C4-2B (cell line): ENCODE measurements around the gene KIZ.

Experiments
- H3K27ac ChIP-seq: fragments of 450-650 bp; 2 replicates; pipeline ENCODE4 v1.5.1; 2017
- ZFX ChIP-seq: fragments of 450-650 bp; IDR thresholded peaks from 2 replicates; pipeline ENCODE4 v1.6.1; 2017
- TF ChIP-seq, protein P1 (sequence below): fragments of 450-650 bp; conservative IDR thresholded peaks from 2 replicates; pipeline ENCODE4 v1.5.1; 2017; ENCODE audit warnings: mild to moderate bottlenecking

Gene KIZ

GRCh38 chr20:21280522-21281016 is 154.7 kb downstream of the KIZ start:
- TF ChIP-seq ZFX: no peak
- TF ChIP-seq, protein P1, sequence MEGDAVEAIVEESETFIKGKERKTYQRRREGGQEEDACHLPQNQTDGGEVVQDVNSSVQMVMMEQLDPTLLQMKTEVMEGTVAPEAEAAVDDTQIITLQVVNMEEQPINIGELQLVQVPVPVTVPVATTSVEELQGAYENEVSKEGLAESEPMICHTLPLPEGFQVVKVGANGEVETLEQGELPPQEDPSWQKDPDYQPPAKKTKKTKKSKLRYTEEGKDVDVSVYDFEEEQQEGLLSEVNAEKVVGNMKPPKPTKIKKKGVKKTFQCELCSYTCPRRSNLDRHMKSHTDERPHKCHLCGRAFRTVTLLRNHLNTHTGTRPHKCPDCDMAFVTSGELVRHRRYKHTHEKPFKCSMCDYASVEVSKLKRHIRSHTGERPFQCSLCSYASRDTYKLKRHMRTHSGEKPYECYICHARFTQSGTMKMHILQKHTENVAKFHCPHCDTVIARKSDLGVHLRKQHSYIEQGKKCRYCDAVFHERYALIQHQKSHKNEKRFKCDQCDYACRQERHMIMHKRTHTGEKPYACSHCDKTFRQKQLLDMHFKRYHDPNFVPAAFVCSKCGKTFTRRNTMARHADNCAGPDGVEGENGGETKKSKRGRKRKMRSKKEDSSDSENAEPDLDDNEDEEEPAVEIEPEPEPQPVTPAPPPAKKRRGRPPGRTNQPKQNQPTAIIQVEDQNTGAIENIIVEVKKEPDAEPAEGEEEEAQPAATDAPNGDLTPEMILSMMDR: no peak

GRCh38 chr20:21286775-21287174 is 160.9 kb downstream of the KIZ start:
- no peak overlapping the region for H3K27ac ChIP-seq
- TF ChIP-seq, protein P1: no peak
- TF ChIP-seq ZFX: no peak

More at GRCh38 chr20:21280522-21281016, 154.7 kb downstream of the KIZ start:
- peak overlapping the region; percentile 44; the same call in 1 of the 2 replicates for H3K27ac ChIP-seq

- no peak overlapping the region for H3K27ac ChIP-seq
- TF ChIP-seq, protein P1: no peak
- TF ChIP-seq ZFX: no peak
Observed at GRCh38 chr20:21288587-21289370, 162.9 kb downstream of the KIZ start.

GRCh38 chr20:21289651-21290050 is 163.8 kb downstream of the KIZ start:
- no peak overlapping the region for H3K27ac ChIP-seq
- TF ChIP-seq ZFX: no peak
- TF ChIP-seq, protein P1: no peak

GRCh38 chr20:21291026-21291425 is 165.1 kb downstream of the KIZ start:
- TF ChIP-seq ZFX: no peak
- TF ChIP-seq, protein P1: no peak
- no peak overlapping the region for H3K27ac ChIP-seq

GRCh38 chr20:21294755-21295154 is 168.9 kb downstream of the KIZ start:
- TF ChIP-seq, protein P1: no peak
- no peak for TF ChIP-seq ZFX
- H3K27ac ChIP-seq: no peak overlapping the region
